T-cell (primary cell): ENCODE measurements around the gene FGD5. TPM values are rescaled to one million over a fixed set of nuclear protein-coding genes. Genes with fewer than 3 reads are reported as not detected.
A peak's percentile ranks its signal among the peaks of the same experiment; 100 is the strongest.

Experiments
- ATAC-seq, 4 experiments: fragments of 200-7000 bp in 3 of 4; fragments of 150-1000 bp in 1 of 4; cut with Tn5 transposase; replicated peaks in 1 of 4; 1 replicate in 3 of 4; 2 replicates in 1 of 4; pipeline ENCODE4 v1.10.0; 2021; ENCODE audit warnings: moderate library complexity in 3 of 4, mild to moderate bottlenecking in 2 of 4, moderate number of reproducible peaks in 1 of 4
- CTCF ChIA-PET, 2 donors: fragments of 300-600 bp; sonication (Branson Sonifier 250); formaldehyde crosslinking; loops; one replicate each; lab custom pipeline; 2022; ENCODE audit warnings: antibody characterized with exemption in 2 of 2; lab: Charles Lee
- POLR2A ChIA-PET, 2 donors: fragments of 300-600 bp; sonication (Branson Sonifier 250); formaldehyde crosslinking; loops; one replicate each; lab custom pipeline; 2022; ENCODE audit warnings: antibody characterized with exemption in 2 of 2; lab: Charles Lee
- DNase-seq, 35 experiments: peaks; one replicate each; pipeline versions ENCODE4 v3.0.0 to v3.0.0-alpha.2; 2013 to 2023
- H3K27ac ChIP-seq: one replicate; pipeline ENCODE4 v1.5.1; 2013; ENCODE audit warnings: low read length
- H3K27me3 ChIP-seq, 2 experiments: replicated peaks in 1 of 2; 1 replicate in 1 of 2; 2 replicates in 1 of 2; pipeline versions ENCODE4 v1.6.1 to v1.7.0; 2013; ENCODE audit warnings: low read length in 1 of 2, mixed read lengths in 1 of 2; ENCODE audit not compliant: control insufficient read depth in 2 of 2, insufficient read depth in 2 of 2; ENCODE audit errors: extremely low read depth in 1 of 2
- H3K36me3 ChIP-seq, 2 donors: 1 replicate in 1 of 2; 2 replicates in 1 of 2; pipeline versions ENCODE4 v1.6.1 to v1.7.0; 2013; ENCODE audit warnings: low read length in 1 of 2; ENCODE audit not compliant: control insufficient read depth in 2 of 2, insufficient read depth in 1 of 2; ENCODE audit errors: extremely low read depth in 1 of 2
- H3K4me1 ChIP-seq, 2 experiments: 1 replicate in 1 of 2; 2 replicates in 1 of 2; pipeline versions ENCODE4 v1.6.1 to v1.7.0; 2013; ENCODE audit warnings: low read length in 2 of 2, mixed read lengths in 1 of 2; ENCODE audit not compliant: insufficient read depth in 2 of 2, control insufficient read depth in 1 of 2; ENCODE audit errors: extremely low read depth in 1 of 2
- H3K4me3 ChIP-seq, 2 donors: 1 replicate in 1 of 2; 2 replicates in 1 of 2; pipeline versions ENCODE4 v1.5.1 to v1.7.0; 2013; ENCODE audit warnings: mild to moderate bottlenecking in 2 of 2, low read length in 1 of 2, moderate library complexity in 1 of 2; ENCODE audit not compliant: control insufficient read depth in 1 of 2; ENCODE audit errors: extremely low read depth in 1 of 2
- H3K9me3 ChIP-seq: 2 replicates; pipeline ENCODE4 v1.7.0; 2013
- H3K27ac Mint-ChIP-seq, 2 donors: one replicate each; pipeline ENCODE4 v1.8.0; 2020 to 2021; ENCODE audit warnings: mild to moderate bottlenecking in 2 of 2, mixed read lengths in 2 of 2
- H3K27me3 Mint-ChIP-seq, 2 donors: one replicate each; pipeline ENCODE4 v1.8.0; 2021 to 2022; ENCODE audit warnings: mixed read lengths in 2 of 2
- H3K36me3 Mint-ChIP-seq: one replicate; pipeline ENCODE4 v1.8.0; 2021; ENCODE audit warnings: mixed read lengths
- H3K4me1 Mint-ChIP-seq, 3 donors: one replicate each; pipeline ENCODE4 v1.8.0; 2020 to 2022; ENCODE audit warnings: mixed read lengths in 3 of 3, mild to moderate bottlenecking in 1 of 3
- H3K4me3 Mint-ChIP-seq, 3 donors: one replicate each; pipeline ENCODE4 v1.8.0; 2020 to 2022; ENCODE audit warnings: mild to moderate bottlenecking in 3 of 3, mixed read lengths in 3 of 3, moderate library complexity in 3 of 3
- H3K9me3 Mint-ChIP-seq, 3 donors: one replicate each; pipeline ENCODE4 v1.8.0; 2020 to 2022; ENCODE audit warnings: mixed read lengths in 3 of 3
- whole genome bisulfite sequencing: methylation state at CpG from one replicate; pipeline ENCODE4 v1.1.5; 2013; ENCODE audit warnings: missing lambda C conversion rate; ENCODE audit not compliant: insufficient coverage; 5-methylcytosine and 5-hydroxymethylcytosine counted together
- total RNA-seq, 35 experiments: library from RNA in 6 of 35; stranded (reverse) in 6 of 35; fragments of 120-200 nt in 1 of 35; gene quantifications; one replicate each; pipeline versions ENCODE4 v1.2.1 to v1.2.4 and lab custom pipeline; 2013 to 2026

The FGD5 gene
- total RNA-seq, 5 donors from 2014 or later (not counting 1 experiment from before 2014, with no cell fraction given): 0.13 to 0.53 (median 0.32) TPM; not detected in 2

DNA sequence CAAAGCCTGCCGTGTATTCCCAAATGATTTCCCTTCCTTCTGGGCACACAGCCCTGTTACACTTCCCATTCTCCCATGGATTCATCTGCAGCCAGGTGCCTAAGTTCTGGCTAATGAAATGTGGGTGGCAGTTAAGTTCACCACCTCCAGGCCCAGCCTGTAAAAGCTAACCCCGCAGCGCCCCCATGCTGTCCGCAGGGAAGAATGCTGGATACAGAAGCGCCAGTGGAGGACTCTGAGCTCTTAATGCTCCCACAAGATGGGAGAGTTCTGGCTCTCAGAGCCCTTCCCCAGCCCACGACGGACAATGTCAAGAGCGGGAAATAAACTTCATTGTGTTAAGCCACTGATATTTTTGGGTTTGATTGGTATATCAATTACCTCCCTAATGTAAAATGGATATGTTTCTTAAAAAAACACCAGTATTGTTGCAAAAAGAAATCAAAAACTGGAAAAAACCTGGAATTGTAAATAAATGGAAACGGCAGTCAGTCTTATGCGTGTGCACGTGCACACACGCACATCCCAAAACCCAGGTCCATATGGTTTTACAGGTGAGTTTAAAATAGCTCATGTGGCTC lies 37.7 kb upstream of the FGD5 start:
- POLR2A ChIA-PET: interaction anchor here in 1 of 2 donors (0.6 kb wide), 1 partner anchor 49 kb away, joined by 3 read pairs; no protein-coding TSS in a partner anchor
- Mint-ChIP-seq H3K27ac (no peak overlapping the region), H3K9me3 (peaks cover 0 to 15% (median 14%) of the 10 kb centered on the region in 3 donors), H3K27me3 (peaks cover 9 to 13% of the 10 kb centered on the region in 2 donors), H3K4me3 (no peak overlapping the region), H3K4me1 (no peaks in the 10 kb centered on the region), H3K36me3 (peaks cover 4% of the 10 kb centered on the region)
- CTCF ChIA-PET: no interaction called here
- no peak overlapping the region for H3K27ac ChIP-seq
- H3K36me3 ChIP-seq: no peaks in the 10 kb centered on the region
- no peak overlapping the region for H3K4me3 ChIP-seq
- peaks cover 0 to 25% of the 10 kb centered on the region in 2 experiments for H3K27me3 ChIP-seq
- no peaks in the 10 kb centered on the region for H3K4me1 ChIP-seq
- peak in 1 of 4 experiments; percentile 36 for ATAC-seq
- no peaks in the 10 kb centered on the region for H3K9me3 ChIP-seq
- peak in 4 of 35 experiments; percentile 6 to 22 (median 7) for DNase-seq
- WGBS: 45% methylated on average over 8 of the region's 12 CpGs

DNA sequence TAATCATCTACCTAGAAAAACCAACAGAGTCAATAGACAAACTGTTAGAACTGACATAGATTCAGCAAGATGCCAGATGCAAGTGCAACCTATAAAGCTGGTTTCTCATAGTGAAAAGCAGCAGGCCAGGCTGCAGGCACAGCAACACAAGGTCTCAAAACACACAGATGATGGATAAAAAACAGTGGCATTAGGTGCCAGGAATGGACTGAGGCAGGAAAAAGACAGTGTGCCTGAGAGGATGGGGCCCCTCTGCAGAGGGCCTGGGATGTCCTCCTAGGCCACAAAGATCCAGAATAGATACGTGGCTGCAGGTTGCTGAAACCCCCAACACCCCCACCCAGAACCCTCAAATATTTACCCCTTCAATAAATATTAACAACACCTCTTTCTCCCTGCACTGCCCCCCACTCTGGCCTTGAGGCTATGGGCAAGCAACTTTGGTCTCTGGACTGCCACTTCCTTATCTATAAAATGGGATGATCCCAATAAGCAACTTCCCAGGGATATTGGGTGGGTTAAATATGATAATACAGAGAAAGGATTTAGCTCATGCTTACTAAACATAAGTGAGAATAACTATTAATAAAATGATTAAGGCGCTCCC lies 35.2 kb upstream of the FGD5 start:
- 60% methylated on average over 1 of the region's 2 CpGs for WGBS
- H3K27ac Mint-ChIP-seq: no peak overlapping the region
- Histone ChIP-seq H3K27ac (no peak overlapping the region), H3K9me3 (no peaks in the 10 kb centered on the region), H3K4me3 (no peak overlapping the region), H3K36me3 (no peaks in the 10 kb centered on the region), H3K4me1 (no peaks in the 10 kb centered on the region), H3K27me3 (peaks cover 0 to 25% of the 10 kb centered on the region in 2 experiments)
- POLR2A ChIA-PET: interaction anchor here in 1 of 2 donors (0.6 kb wide), 1 partner anchor 1298 kb away, joined by 3 read pairs; no protein-coding TSS in a partner anchor
- H3K4me1 Mint-ChIP-seq: no peaks in the 10 kb centered on the region
- DNase-seq: no peak
- H3K9me3 Mint-ChIP-seq: peaks cover 0 to 11% (median 7%) of the 10 kb centered on the region in 3 donors
- CTCF ChIA-PET: interaction anchor here in 1 of 2 donors (0.7 kb wide), 1 partner anchor 144 kb away, joined by 3 read pairs; no protein-coding TSS in a partner anchor
- ATAC-seq: no peak
- peaks cover 9 to 20% of the 10 kb centered on the region in 2 donors for H3K27me3 Mint-ChIP-seq
- no peak overlapping the region for H3K4me3 Mint-ChIP-seq
- peaks cover 4% of the 10 kb centered on the region for H3K36me3 Mint-ChIP-seq

DNA sequence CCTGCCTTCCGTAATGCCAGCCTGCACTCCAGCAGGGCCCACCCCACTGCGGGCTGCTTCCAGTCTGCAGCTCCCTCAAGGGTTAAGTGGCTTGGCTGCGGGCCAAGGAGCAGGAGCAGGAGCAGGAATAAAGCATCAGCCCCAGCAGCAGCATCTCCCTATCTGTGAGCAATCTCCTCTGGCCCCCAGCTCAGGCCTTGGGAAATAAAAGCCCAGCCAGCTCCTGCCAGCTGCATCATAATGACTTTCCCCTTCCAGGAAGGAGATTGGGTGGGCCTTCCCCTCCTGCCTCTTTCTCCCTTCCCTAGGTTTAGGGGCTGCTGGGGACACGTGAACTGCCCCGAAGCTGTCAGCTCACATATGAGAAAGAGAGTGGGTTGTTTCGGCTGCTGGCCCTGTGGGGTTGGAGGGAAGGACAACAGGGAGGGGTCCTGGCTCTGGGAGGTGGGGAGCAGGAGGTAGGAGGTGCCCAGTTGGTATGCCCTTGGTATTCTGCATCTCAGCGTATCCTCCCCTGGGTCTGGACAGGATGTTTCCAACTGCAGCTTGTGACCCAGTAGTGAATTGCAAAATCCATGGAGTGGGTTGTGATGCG lies 34.6 kb upstream of the FGD5 start:
- WGBS: 79% methylated on average over 4 of the region's 8 CpGs
- Mint-ChIP-seq H3K4me3 (no peak overlapping the region), H3K27me3 (peaks cover 9 to 20% of the 10 kb centered on the region in 2 donors), H3K27ac (no peak overlapping the region), H3K4me1 (no peaks in the 10 kb centered on the region), H3K9me3 (peaks cover 0 to 5% (median 1%) of the 10 kb centered on the region in 3 donors), H3K36me3 (no peaks in the 10 kb centered on the region)
- CTCF ChIA-PET: interaction anchor here in 1 of 2 donors (0.6 to 0.7 kb wide), 2 partner anchors 134 to 143 kb away, joined by 3 read pairs; no protein-coding TSS in a partner anchor
- H3K9me3 ChIP-seq: no peaks in the 10 kb centered on the region
- DNase-seq (no peak), ATAC-seq (no peak)
- POLR2A ChIA-PET: interaction anchor here in 1 of 2 donors (0.6 kb wide), 1 partner anchor 1299 kb away, joined by 3 read pairs; no protein-coding TSS in a partner anchor
- no peaks in the 10 kb centered on the region for H3K4me1 ChIP-seq
- H3K4me3 ChIP-seq: no peak overlapping the region
- peaks cover 0 to 25% of the 10 kb centered on the region in 2 experiments for H3K27me3 ChIP-seq
- H3K27ac ChIP-seq: no peak overlapping the region
- no peaks in the 10 kb centered on the region for H3K36me3 ChIP-seq

DNA sequence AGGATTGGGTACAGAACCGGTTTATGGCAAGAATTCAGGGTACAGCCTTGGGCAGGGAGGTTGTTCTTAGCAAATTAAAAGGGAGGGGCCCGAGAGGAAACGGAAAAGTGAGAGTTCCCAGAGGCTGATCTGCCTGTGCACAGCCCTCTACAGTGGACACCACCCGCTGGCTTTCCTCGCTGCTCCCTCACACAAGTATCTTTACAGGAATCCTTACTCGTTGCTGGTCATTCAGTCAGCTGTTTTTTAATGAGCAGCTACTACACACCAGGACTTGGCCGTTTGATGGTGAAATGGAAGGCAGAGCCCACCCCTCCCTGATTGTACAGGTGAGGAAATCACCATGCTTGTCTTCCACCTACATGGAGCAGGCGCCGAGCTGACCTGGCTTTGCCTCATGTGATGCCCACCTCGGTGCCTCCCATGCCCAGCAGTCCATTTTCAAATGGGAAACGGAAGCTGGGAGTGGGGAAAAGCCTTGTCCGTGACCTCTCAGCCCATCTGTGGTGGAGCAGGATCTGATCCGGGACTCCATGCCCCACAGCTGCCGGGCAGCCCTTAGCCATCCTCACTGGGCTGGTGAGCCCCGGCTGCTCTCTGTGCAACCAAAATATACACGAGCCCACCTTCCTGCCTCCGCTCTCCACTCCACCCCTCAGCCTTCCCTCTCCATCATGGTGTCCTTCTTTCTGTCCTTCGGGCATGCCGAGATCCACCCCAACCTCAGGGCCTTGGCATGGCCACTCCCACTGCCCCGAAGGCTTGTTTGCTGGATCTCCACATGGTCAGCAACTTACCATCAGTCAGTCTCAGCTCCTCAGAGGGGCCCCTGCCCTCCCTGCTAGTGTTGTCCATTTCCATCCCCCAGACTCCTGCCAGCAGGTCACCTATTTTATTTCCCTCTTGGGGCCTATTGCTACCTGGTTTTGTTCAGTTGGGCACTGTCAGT lies 33.3 kb upstream of the FGD5 start:
- no peaks in the 10 kb centered on the region for H3K36me3 ChIP-seq
- ChIA-PET POLR2A (no interaction called here), CTCF (interaction anchor here in 1 of 2 donors (0.6 kb wide), 1 partner anchor 132 kb away, joined by 3 read pairs; no protein-coding TSS in a partner anchor)
- no peak overlapping the region for H3K27ac ChIP-seq
- H3K4me1 ChIP-seq: no peaks in the 10 kb centered on the region
- H3K4me1 Mint-ChIP-seq: no peaks in the 10 kb centered on the region
- no peak overlapping the region for H3K27ac Mint-ChIP-seq
- no peaks in the 10 kb centered on the region for H3K9me3 ChIP-seq
- no peaks in the 10 kb centered on the region for H3K36me3 Mint-ChIP-seq
- no peaks in the 10 kb centered on the region for H3K9me3 Mint-ChIP-seq
- no peak for ATAC-seq
- DNase-seq: no peak
- H3K27me3 Mint-ChIP-seq: peaks cover 9 to 30% of the 10 kb centered on the region in 2 donors
- WGBS: 78% methylated on average over 10 of the region's 20 CpGs
- H3K4me3 ChIP-seq: no peak overlapping the region
- peaks cover 0 to 29% of the 10 kb centered on the region in 2 experiments for H3K27me3 ChIP-seq
- H3K4me3 Mint-ChIP-seq: no peak overlapping the region

DNA sequence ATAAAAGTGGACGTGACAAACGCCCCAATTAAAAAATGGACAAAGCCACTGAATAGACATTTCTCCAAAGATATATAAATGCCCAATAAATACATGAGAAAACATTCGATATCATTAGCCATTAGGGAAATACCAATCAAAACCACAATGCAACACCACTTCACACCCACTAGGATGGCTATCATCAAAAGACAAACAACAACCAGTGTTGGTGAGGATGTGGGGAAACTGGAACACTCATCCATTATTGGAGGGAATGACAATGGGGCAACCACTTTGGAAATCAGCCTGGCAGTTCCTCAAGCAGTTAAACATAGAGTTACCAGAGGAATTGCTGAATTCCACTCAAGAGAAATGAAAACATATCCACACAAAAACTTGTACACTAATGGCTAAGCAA lies 32.4 kb upstream of the FGD5 start:
- peaks cover 0 to 28% of the 10 kb centered on the region in 2 experiments for H3K27me3 ChIP-seq
- no peak for DNase-seq
- no peaks in the 10 kb centered on the region for H3K4me1 ChIP-seq
- H3K9me3 Mint-ChIP-seq: no peaks in the 10 kb centered on the region
- H3K27ac Mint-ChIP-seq: no peak overlapping the region
- no peaks in the 10 kb centered on the region for H3K36me3 Mint-ChIP-seq
- no peak overlapping the region for H3K27ac ChIP-seq
- H3K4me3 ChIP-seq: no peak overlapping the region
- H3K9me3 ChIP-seq: no peaks in the 10 kb centered on the region
- CTCF ChIA-PET: no interaction called here
- no CpG with 5 or more reads among the region's 3 CpGs for WGBS
- H3K27me3 Mint-ChIP-seq: peaks cover 9 to 28% of the 10 kb centered on the region in 2 donors
- no peak overlapping the region for H3K4me3 Mint-ChIP-seq
- ATAC-seq: no peak
- H3K36me3 ChIP-seq: no peaks in the 10 kb centered on the region
- no peaks in the 10 kb centered on the region for H3K4me1 Mint-ChIP-seq
- POLR2A ChIA-PET: no interaction called here
